HG03432 (cell line): Measurements from ENCODE around the gene C11orf98.
"Not testable (repeated sequence)": the region's sequence is repeated elsewhere in the genome, so short reads cannot be mapped to it uniquely, and the experiment has no call there.

ENCODE experiments used
- ATAC-seq: cut with Tn5 transposase; IDR thresholded peaks from one replicate; pipeline ENCODE4 v1.9.1; 2021; ENCODE audit warnings: mild to moderate bottlenecking, moderate library complexity; ENCODE audit not compliant: unreplicated experiment

C11orf98 gene

GRCh38 chr11:62687508-62688396 is 22.7 kb upstream of the C11orf98 start:
- no peak for ATAC-seq

GRCh38 chr11:62682518-62682917 is 17.5 kb upstream of the C11orf98 start:
- no peak for ATAC-seq

GRCh38 chr11:62680825-62681240 is 15.8 kb upstream of the C11orf98 start:
- no peak for ATAC-seq

- peak; percentile 78 for ATAC-seq
Observed at GRCh38 chr11:62678770-62679696, 14.0 kb upstream of the C11orf98 start, which contains the start of gene UBXN1. Gene UBXN1, minus strand, starts transcription at chr11:62679073. Its CDS starts 150 bp downstream, at chr11:62678923.

GRCh38 chr11:62678433-62678769 is 13.4 kb upstream of the C11orf98 start:
- no peak for ATAC-seq

- no peak for ATAC-seq
Observed at GRCh38 chr11:62677714-62678113, 12.7 kb upstream of the C11orf98 start.

- no peak for ATAC-seq
Observed at GRCh38 chr11:62677156-62677555, 12.1 kb upstream of the C11orf98 start.

- no peak for ATAC-seq
Observed at GRCh38 chr11:62676698-62677097, 11.7 kb upstream of the C11orf98 start.

- not testable (repeated sequence) for ATAC-seq
Observed at GRCh38 chr11:62675415-62675814, 10.4 kb upstream of the C11orf98 start.

GRCh38 chr11:62673196-62673525 is 8.2 kb upstream of the C11orf98 start:
- ATAC-seq = no peak

GRCh38 chr11:62671608-62672389 is 6.8 kb upstream of the C11orf98 start, which contains the start of the genes LBHD1 and UQCC3:
Gene LBHD1, minus strand, starts transcription at chr11:62672267. Its CDS starts 2,236 bp downstream, at chr11:62670031.
Gene UQCC3, plus strand, starts transcription at chr11:62671673. Its CDS starts 73 bp downstream, at chr11:62671746.
- peak; percentile 68 for ATAC-seq

GRCh38 chr11:62671236-62671607 is 6.2 kb upstream of the C11orf98 start:
- peak; percentile 1 for ATAC-seq

- ATAC-seq = no peak
Observed at GRCh38 chr11:62669420-62670161, 4.6 kb upstream of the C11orf98 start.

GRCh38 chr11:62667460-62667859 is 2.5 kb upstream of the C11orf98 start:
- no peak for ATAC-seq

GRCh38 chr11:62666259-62666926 is 1.4 kb upstream of the C11orf98 start:
- no peak for ATAC-seq

- peak; percentile 2 for ATAC-seq
Observed at GRCh38 chr11:62665599-62666258, 719 bp upstream of the C11orf98 start.

- ATAC-seq = peak; percentile 36
Observed at GRCh38 chr11:62664405-62665074, 470 bp downstream of the C11orf98 start.

GRCh38 chr11:62656796-62657429 is 8.1 kb downstream of the C11orf98 start:
- no peak for ATAC-seq
